ENCODE results near the gene MORC1.

Gene MORC1

DNA sequence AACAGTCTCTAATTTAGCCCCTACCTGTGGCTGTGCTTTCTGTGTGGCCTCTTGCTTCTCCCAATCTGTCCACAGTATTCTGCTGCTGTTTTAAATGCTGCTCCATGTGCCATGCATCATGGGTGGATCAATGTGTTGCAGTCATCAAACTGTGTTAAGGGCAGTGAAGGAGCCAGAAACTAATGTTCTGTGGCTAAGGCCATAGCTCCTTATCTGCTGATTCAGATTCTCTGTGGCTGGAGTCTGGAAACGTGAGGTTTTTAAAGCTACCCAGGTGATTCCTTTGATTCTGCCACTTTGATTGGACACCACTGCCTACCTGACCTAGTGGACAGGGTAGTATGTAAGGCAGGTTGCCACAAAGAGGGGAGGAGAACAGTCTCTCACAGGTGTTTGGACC lies 44.8 kb downstream of the MORC1 start:
- H3K4me1 Mint-ChIP-seq (ENCODE audit: low read depth) = peaks cover 8% of the 10 kb centered on the region
- no peaks in the 10 kb centered on the region for H3K9me3 Mint-ChIP-seq
- no peaks in the 10 kb centered on the region for H3K36me3 Mint-ChIP-seq (ENCODE audit: low read depth)
- DNase-seq = no peak
- peaks cover 33% of the 10 kb centered on the region for H3K27me3 Mint-ChIP-seq
- no peak overlapping the region for H3K4me3 Mint-ChIP-seq
- H3K27ac Mint-ChIP-seq = no peak overlapping the region

GRCh38 chr3:109072194-109072593 lies 45.7 kb downstream of the MORC1 start:
- peaks cover 33% of the 10 kb centered on the region for H3K27me3 Mint-ChIP-seq
- no peaks in the 10 kb centered on the region for H3K36me3 Mint-ChIP-seq (ENCODE audit: low read depth)
- H3K4me3 Mint-ChIP-seq = no peak overlapping the region
- DNase-seq = no peak
- peaks cover 8% of the 10 kb centered on the region for H3K4me1 Mint-ChIP-seq (ENCODE audit: low read depth)
- no peaks in the 10 kb centered on the region for H3K9me3 Mint-ChIP-seq
- H3K27ac Mint-ChIP-seq = no peak overlapping the region

GRCh38 chr3:109071350-109072142 lies 46.4 kb downstream of the MORC1 start:
- Mint-ChIP-seq H3K4me1 (ENCODE audit: low read depth) (peaks cover 8% of the 10 kb centered on the region), H3K36me3 (ENCODE audit: low read depth) (no peaks in the 10 kb centered on the region), H3K9me3 (no peaks in the 10 kb centered on the region), H3K4me3 (no peak overlapping the region), H3K27me3 (peaks cover 31% of the 10 kb centered on the region), H3K27ac (no peak overlapping the region)
- DNase-seq = no peak

DNA sequence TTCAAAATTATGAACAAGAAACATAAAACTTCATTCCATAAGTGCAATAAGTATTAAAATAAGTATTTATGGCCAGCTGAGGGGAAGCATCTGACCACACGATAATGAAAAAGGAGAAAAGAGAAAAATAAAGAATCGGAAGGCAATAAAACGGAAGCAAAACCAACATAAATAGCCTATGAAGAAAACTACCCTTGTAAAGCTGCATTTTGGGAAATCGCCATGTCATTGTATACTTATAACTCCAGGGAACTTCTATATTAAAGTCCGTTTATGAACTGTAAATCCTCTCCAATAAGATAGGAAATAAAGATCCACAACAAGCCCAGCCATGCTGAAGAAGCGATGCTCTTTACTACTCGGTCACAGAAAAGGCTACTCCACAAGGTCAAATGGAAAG lies 47.7 kb downstream of the MORC1 start:
- H3K27ac Mint-ChIP-seq = no peak overlapping the region
- H3K36me3 Mint-ChIP-seq (ENCODE audit: low read depth) = no peaks in the 10 kb centered on the region
- no peaks in the 10 kb centered on the region for H3K9me3 Mint-ChIP-seq

GRCh38 chr3:109066864-109067263 lies 51.1 kb downstream of the MORC1 start:
- no peak overlapping the region for H3K4me3 Mint-ChIP-seq
- no peaks in the 10 kb centered on the region for H3K36me3 Mint-ChIP-seq (ENCODE audit: low read depth)
- peaks cover 18% of the 10 kb centered on the region for H3K27me3 Mint-ChIP-seq
- H3K9me3 Mint-ChIP-seq = no peaks in the 10 kb centered on the region
- DNase-seq = no peak
- peaks cover 2% of the 10 kb centered on the region for H3K4me1 Mint-ChIP-seq (ENCODE audit: low read depth)
- H3K27ac Mint-ChIP-seq = no peak overlapping the region

More for the DNA sequence above, 47.7 kb downstream of the MORC1 start:
- H3K4me1 Mint-ChIP-seq (ENCODE audit: low read depth) = peaks cover 8% of the 10 kb centered on the region
- DNase-seq = no peak
- H3K27me3 Mint-ChIP-seq = peaks cover 27% of the 10 kb centered on the region
- H3K4me3 Mint-ChIP-seq = no peak overlapping the region

DNA sequence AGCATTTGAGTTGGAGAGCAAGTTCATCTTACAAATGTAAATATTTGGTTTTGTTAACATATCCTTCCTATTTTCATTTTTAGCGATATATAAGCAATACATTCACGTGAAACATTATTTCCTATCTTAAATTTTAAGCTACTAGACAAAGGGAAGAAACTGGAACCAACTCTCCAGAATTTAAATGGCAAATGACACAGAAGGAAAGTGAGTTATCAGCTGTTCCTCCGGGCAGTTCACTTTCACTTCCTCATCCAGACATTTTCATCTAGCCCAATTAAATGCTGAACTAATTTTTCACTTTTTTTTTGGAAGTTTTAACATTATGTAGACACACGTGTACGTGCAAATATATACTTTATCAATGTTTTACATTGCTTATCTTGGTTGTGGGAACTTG lies 58.7 kb downstream of the MORC1 start:
- Mint-ChIP-seq H3K9me3 (no peaks in the 10 kb centered on the region), H3K4me3 (no peak overlapping the region), H3K27ac (no peak overlapping the region), H3K27me3 (peaks cover 16% of the 10 kb centered on the region), H3K4me1 (ENCODE audit: low read depth) (peaks cover 5% of the 10 kb centered on the region), H3K36me3 (ENCODE audit: low read depth) (no peaks in the 10 kb centered on the region)
- no peak for DNase-seq

DNA sequence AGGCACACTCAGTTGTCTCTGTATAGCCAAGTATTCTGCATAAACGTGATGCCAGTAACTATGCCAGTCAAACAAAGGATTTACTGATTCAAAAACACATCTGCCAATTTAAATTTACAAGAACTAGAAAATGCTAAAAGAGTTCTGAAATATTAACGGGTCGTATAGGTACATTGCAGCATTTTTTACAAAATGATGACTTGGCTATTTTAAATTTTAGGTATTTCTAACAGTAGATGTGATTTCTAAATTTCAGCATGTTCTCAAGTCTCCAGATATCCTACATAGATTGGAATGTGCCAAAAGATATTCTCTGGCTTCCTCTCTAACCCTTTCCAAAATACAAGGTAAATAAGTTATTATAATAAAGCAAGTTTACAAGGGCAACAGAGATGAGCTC lies 60.3 kb downstream of the MORC1 start:
- H3K36me3 Mint-ChIP-seq (ENCODE audit: low read depth) = no peaks in the 10 kb centered on the region
- peaks cover 5% of the 10 kb centered on the region for H3K4me1 Mint-ChIP-seq (ENCODE audit: low read depth)

GRCh38 chr3:109057056-109057455 lies 60.9 kb downstream of the MORC1 start:
- Mint-ChIP-seq H3K27ac (no peak overlapping the region), H3K4me1 (ENCODE audit: low read depth) (peaks cover 5% of the 10 kb centered on the region), H3K27me3 (peaks cover 16% of the 10 kb centered on the region), H3K4me3 (no peak overlapping the region), H3K9me3 (no peaks in the 10 kb centered on the region), H3K36me3 (ENCODE audit: low read depth) (no peaks in the 10 kb centered on the region)
- no peak for DNase-seq

More for the DNA sequence above, 60.3 kb downstream of the MORC1 start:
- no peak for DNase-seq
- Mint-ChIP-seq H3K9me3 (no peaks in the 10 kb centered on the region), H3K4me3 (no peak overlapping the region), H3K27me3 (peaks cover 16% of the 10 kb centered on the region), H3K27ac (no peak overlapping the region)

DNA sequence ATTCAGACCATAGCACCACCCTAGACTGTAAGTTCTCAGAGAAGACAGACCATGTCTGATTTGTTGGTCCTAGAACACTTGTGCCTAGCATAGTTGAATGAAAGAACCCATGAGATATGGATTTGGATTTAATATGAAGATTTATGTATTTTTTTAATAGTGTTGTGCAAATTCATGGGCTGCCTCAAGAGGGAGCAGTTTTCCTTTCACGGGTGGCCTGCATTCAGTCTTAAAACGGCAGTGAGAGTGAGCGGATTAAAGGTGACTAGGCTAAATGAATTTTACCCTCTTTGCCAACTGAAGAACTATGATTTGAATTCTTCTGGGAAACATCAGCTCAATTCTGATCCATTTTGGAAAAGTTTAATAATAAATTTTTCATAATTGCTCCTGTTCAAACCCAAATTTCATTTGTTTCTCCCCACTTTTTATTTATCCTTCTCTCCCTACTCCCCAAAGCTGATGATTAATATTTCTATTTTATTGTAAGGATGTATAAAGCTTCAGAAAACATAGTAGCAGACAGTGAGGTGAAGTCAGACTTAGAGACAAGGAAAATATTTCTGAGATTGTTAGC lies 67.3 kb downstream of the MORC1 start:
- no peak overlapping the region for H3K27ac Mint-ChIP-seq
- no peaks in the 10 kb centered on the region for H3K36me3 Mint-ChIP-seq (ENCODE audit: low read depth)
- H3K9me3 Mint-ChIP-seq = no peaks in the 10 kb centered on the region
- H3K4me3 Mint-ChIP-seq = no peak overlapping the region
- H3K27me3 Mint-ChIP-seq = no peaks in the 10 kb centered on the region
- no peaks in the 10 kb centered on the region for H3K4me1 Mint-ChIP-seq (ENCODE audit: low read depth)
- DNase-seq = no peak

GRCh38 chr3:109047366-109047765 lies 70.6 kb downstream of the MORC1 start:
- Mint-ChIP-seq H3K27me3 (no peaks in the 10 kb centered on the region), H3K27ac (no peak overlapping the region), H3K36me3 (ENCODE audit: low read depth) (no peaks in the 10 kb centered on the region), H3K4me3 (no peak overlapping the region), H3K9me3 (no peaks in the 10 kb centered on the region), H3K4me1 (ENCODE audit: low read depth) (no peaks in the 10 kb centered on the region)
- DNase-seq = no peak

DNA sequence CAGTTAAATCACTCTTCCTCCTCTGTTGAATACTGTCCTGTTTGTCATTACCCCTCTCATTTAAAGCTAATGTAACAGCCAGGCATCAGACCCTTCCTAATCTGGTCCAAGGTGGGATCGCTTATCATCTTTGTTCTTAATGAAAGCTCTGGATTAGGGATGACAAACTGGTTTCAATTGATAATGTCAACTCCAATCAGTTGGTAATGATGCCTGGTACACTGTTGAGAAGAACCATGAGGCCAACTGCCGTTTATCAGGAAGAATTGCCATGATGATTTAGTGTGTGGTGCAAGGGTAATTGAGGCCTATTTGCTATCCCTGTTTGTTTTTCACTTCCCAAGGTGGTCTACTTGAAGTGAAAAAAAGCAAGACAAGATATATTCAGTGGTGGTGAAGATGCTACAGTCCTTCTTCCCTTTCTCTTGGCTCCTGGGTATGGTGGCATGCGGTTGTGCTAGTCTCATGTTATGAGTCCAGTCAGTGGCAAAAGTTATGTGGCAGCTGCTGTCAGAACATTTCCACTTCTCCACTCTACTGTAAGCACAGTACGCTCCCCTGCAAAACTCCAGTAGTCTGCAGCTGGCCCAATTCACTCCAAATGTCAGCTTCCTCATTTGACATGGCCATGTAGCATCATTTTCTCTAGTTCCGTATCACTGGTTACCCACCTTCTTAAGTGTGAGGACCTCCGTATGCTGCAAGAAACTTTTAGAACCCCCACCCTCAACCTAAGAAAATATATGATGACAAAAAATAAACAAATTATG lies 72.5 kb downstream of the MORC1 start:
- no peaks in the 10 kb centered on the region for H3K36me3 Mint-ChIP-seq (ENCODE audit: low read depth)
- H3K27ac Mint-ChIP-seq = no peak overlapping the region
- no peak overlapping the region for H3K4me3 Mint-ChIP-seq
- H3K9me3 Mint-ChIP-seq = no peaks in the 10 kb centered on the region
- DNase-seq = no peak
- no peaks in the 10 kb centered on the region for H3K27me3 Mint-ChIP-seq
- no peaks in the 10 kb centered on the region for H3K4me1 Mint-ChIP-seq (ENCODE audit: low read depth)

DNA sequence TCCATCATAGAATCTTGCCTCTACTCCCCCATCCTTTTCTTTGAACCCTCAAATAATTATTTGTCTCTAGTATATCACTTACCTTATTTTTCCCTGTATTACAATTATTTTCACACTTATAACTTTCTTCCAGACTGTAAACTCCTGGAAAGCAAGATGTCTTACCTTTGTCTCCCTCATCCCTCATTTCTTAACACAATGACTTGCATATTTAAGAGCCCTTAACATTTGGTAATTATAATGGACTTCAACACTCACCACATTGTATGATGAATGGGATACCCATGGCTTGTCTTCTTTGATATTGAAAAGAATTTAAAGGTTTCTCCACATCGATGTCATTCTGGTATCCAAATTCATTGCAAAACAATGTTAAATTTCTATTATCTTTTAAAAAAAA lies 82.9 kb downstream of the MORC1 start:
- Mint-ChIP-seq H3K9me3 (no peaks in the 10 kb centered on the region), H3K27ac (no peak overlapping the region), H3K4me1 (ENCODE audit: low read depth) (no peaks in the 10 kb centered on the region), H3K4me3 (no peak overlapping the region), H3K27me3 (peaks cover 31% of the 10 kb centered on the region), H3K36me3 (ENCODE audit: low read depth) (no peaks in the 10 kb centered on the region)
- DNase-seq = no peak

DNA sequence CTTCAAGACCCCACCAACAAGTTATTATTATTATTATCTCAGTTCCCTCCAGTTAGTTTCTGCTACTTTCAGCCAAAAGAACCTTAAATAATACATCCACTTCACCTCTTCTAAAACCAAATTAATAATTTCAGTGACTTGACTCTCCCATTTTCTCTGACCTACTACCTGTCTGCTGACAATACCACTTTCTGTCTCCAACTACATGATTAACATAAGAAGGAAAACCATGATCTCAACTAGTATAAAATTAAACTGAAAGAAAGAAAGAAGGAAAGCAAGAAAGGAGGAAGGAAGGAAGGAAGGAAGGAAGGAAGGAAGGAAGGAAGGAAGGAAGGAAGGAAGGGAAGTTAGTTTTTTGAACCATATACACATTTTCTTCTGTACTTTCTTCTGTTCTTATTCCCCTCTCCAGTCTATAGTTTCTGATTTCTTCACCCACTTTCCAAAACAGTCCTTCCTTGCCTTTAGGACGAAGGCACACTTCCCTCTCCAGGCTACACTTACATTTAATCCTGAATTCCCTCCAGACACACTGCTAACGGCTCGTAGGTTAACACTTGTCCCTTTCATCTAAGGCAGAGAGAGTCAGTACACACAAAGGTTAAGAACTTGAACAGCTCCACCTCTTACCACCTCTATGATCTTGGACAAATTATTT lies 84.8 kb downstream of the MORC1 start:
- H3K9me3 Mint-ChIP-seq = no peaks in the 10 kb centered on the region
- H3K4me1 Mint-ChIP-seq (ENCODE audit: low read depth) = no peaks in the 10 kb centered on the region
- peaks cover 19% of the 10 kb centered on the region for H3K27me3 Mint-ChIP-seq
- no peaks in the 10 kb centered on the region for H3K36me3 Mint-ChIP-seq (ENCODE audit: low read depth)
- H3K4me3 Mint-ChIP-seq = no peak overlapping the region
- no peak for DNase-seq
- no peak overlapping the region for H3K27ac Mint-ChIP-seq

GRCh38 chr3:109028753-109029152 lies 89.2 kb downstream of the MORC1 start:
- Mint-ChIP-seq H3K27me3 (peaks cover 6% of the 10 kb centered on the region), H3K27ac (no peak overlapping the region), H3K4me3 (no peak overlapping the region), H3K4me1 (ENCODE audit: low read depth) (no peaks in the 10 kb centered on the region), H3K36me3 (ENCODE audit: low read depth) (no peaks in the 10 kb centered on the region), H3K9me3 (no peaks in the 10 kb centered on the region)
- no peak for DNase-seq

Measured in activated T-cell treated with anti-CD3 and anti-CD28 coated beads, Interleukin-2, amount 50 U/mL, for 24 hours (primary cell).